Activated B cell treated with CpG ODN at 0.5 μM for 24 hours (primary cell): ENCODE data around the gene SGSH. TPM values are rescaled to one million over a fixed set of nuclear protein-coding genes. Genes with fewer than 3 reads are reported as not detected.

ENCODE experiments used
- ATAC-seq: fragments of 200-7000 bp; cut with Tn5 transposase; one replicate; pipeline ENCODE4 v1.10.0; 2021; ENCODE audit warnings: low read depth, mild to moderate bottlenecking, moderate library complexity
- CTCF ChIA-PET: fragments of 350-600 bp; sonication (Branson Sonifier 250); formaldehyde crosslinking; loops from one replicate; lab custom pipeline; 2021; ENCODE audit warnings: antibody characterized with exemption; lab: Charles Lee
- POLR2A ChIA-PET: fragments of 350-600 bp; sonication (Branson Sonifier 250); formaldehyde crosslinking; loops from one replicate; lab custom pipeline; 2021; ENCODE audit warnings: antibody characterized with exemption; lab: Charles Lee
- DNase-seq: peaks from one replicate; pipeline ENCODE4 v3.0.0; 2022
- H3K27ac Mint-ChIP-seq: one replicate; pipeline ENCODE4 v1.8.0; 2020; ENCODE audit warnings: mixed read lengths
- H3K27me3 Mint-ChIP-seq: one replicate; pipeline ENCODE4 v1.8.0; 2021; ENCODE audit warnings: mixed read lengths
- H3K36me3 Mint-ChIP-seq: one replicate; pipeline ENCODE4 v1.8.0; 2021; ENCODE audit warnings: low read depth, mixed read lengths
- H3K4me1 Mint-ChIP-seq: one replicate; pipeline ENCODE4 v1.8.0; 2021; ENCODE audit warnings: mixed read lengths
- H3K4me3 Mint-ChIP-seq: one replicate; pipeline ENCODE4 v1.8.0; 2020; ENCODE audit warnings: mild to moderate bottlenecking, mixed read lengths
- H3K9me3 Mint-ChIP-seq: one replicate; pipeline ENCODE4 v1.8.0; 2020; ENCODE audit warnings: mixed read lengths
- intact Hi-C: fragments of 100-400 bp; cut with micrococcal nuclease; formaldehyde crosslinking; loops from one replicate; pipeline ENCODE4 v1.15.1; 2024
- total RNA-seq: library from RNA; stranded (reverse); gene quantifications from 2 replicates; pipeline ENCODE4 v1.2.3, GENCODE V29; 2022
- TF ChIP-seq, protein P1 (sequence below): fragments of 200-600 bp; IDR thresholded peaks from one replicate; pipeline ENCODE4 v1.8.0; 2022; ENCODE audit warnings: antibody characterized with exemption, mild to moderate bottlenecking

Gene SGSH
- total RNA-seq, 1 donor from 2014 or later, result 41.3 TPM

DNA sequence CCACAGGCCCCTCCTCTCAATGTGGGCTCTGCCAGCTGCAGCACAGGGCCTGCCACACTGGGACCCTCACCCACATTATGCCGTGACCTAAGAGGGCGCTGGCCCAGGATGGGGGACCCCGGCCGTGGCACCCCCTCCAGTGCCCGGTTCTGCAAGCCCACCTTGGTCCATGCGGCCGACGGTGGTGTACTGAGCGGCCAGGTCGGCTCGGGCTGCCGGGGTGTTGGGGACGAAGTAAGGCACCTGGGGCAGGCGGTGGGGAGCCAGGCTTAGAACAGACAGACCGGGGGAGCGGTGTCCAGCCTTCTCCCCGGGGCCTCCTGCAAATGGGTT is 6.5 kb downstream of the SGSH start:
- Mint-ChIP-seq H3K4me1 (peaks cover 10% of the 10 kb centered on the region), H3K9me3 (no peaks in the 10 kb centered on the region), H3K27me3 (no peaks in the 10 kb centered on the region), H3K27ac (no peak overlapping the region), H3K4me3 (no peak overlapping the region), H3K36me3 (peaks cover 53% of the 10 kb centered on the region)
- ATAC-seq (no peak), DNase-seq (no peak)
- CTCF ChIA-PET, result no interaction called here
- TF ChIP-seq, protein P1, sequence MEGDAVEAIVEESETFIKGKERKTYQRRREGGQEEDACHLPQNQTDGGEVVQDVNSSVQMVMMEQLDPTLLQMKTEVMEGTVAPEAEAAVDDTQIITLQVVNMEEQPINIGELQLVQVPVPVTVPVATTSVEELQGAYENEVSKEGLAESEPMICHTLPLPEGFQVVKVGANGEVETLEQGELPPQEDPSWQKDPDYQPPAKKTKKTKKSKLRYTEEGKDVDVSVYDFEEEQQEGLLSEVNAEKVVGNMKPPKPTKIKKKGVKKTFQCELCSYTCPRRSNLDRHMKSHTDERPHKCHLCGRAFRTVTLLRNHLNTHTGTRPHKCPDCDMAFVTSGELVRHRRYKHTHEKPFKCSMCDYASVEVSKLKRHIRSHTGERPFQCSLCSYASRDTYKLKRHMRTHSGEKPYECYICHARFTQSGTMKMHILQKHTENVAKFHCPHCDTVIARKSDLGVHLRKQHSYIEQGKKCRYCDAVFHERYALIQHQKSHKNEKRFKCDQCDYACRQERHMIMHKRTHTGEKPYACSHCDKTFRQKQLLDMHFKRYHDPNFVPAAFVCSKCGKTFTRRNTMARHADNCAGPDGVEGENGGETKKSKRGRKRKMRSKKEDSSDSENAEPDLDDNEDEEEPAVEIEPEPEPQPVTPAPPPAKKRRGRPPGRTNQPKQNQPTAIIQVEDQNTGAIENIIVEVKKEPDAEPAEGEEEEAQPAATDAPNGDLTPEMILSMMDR, result no peak
- intact Hi-C loops, result no loop called here
- POLR2A ChIA-PET, result no interaction called here

DNA sequence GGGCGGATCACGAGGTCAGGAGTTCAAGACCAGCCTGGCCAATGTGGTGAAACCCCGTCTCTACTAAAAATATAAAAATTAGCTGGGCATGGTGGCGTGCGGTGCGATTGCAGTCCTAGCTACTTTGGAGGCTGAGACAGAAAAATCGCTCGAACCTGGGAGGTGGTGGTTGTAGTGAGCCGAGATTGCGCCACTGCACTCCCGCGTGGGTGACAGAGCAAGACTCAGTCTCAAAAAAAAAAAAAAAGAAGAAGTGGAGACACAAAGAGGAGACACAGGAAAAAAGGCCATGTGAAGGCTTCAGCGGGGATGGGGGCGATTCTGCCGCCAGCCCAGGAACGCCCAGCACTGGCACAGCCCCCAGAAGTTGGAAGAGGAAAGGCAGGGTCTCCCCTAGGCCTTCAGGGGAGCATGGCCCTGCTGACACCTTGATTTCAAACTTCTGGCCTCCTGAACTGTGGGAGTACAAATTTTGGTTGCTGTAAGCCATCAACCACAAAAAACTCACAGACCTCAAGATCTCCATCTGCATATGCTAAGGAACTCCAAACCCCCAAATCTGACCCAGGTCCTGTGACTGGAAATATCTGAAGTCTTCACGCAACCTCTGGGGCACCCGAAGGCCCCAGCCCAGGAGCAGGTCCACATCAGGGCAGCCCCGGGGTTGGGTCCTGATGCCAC is 7.0 kb downstream of the SGSH start:
- peak overlapping the region; percentile 35 for H3K27ac Mint-ChIP-seq
- no peaks in the 10 kb centered on the region for H3K9me3 Mint-ChIP-seq
- peak overlapping the region; percentile 13 for H3K4me3 Mint-ChIP-seq
- intact Hi-C loops, result no loop called here
- POLR2A ChIA-PET, result no interaction called here
- H3K36me3 Mint-ChIP-seq, result peaks cover 53% of the 10 kb centered on the region
- DNase-seq (no peak), ATAC-seq (no peak)
- H3K27me3 Mint-ChIP-seq, result no peaks in the 10 kb centered on the region
- H3K4me1 Mint-ChIP-seq, result peaks cover 8% of the 10 kb centered on the region
- CTCF ChIA-PET, result no interaction called here
- TF ChIP-seq, protein P1, result no peak

DNA sequence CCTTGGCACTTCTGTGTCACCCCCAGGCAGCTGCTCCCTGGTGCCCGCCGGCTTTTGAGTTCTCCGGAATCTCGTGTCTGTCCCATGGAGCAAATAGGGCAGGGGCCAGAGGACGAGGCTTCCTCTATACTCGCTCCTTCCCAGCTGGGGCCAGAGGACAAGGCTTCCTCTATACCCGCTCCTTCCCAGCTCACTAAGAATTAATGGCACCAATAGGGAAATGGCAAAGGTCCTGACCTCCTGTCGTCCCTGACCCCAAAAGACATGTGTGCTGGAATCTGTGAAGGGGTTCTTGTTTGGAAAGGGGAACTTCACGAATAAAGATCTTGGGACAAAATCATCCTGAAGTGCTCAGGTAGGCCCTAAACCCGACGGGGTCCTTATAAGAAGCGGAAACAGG is 7.6 kb downstream of the SGSH start:
- TF ChIP-seq, protein P1, result no peak
- H3K27ac Mint-ChIP-seq, result no peak overlapping the region
- CTCF ChIA-PET, result no interaction called here
- peaks cover 50% of the 10 kb centered on the region for H3K36me3 Mint-ChIP-seq
- no peaks in the 10 kb centered on the region for H3K27me3 Mint-ChIP-seq
- no peak overlapping the region for H3K4me3 Mint-ChIP-seq
- ATAC-seq (no peak), DNase-seq (no peak)
- intact Hi-C loops, result no loop called here
- H3K4me1 Mint-ChIP-seq, result peaks cover 6% of the 10 kb centered on the region
- POLR2A ChIA-PET, result no interaction called here
- H3K9me3 Mint-ChIP-seq, result no peaks in the 10 kb centered on the region

GRCh38 chr17:80212109-80212508 is 8.0 kb downstream of the SGSH start:
- no peaks in the 10 kb centered on the region for H3K27me3 Mint-ChIP-seq
- DNase-seq (no peak), ATAC-seq (no peak)
- no peaks in the 10 kb centered on the region for H3K9me3 Mint-ChIP-seq
- H3K4me1 Mint-ChIP-seq, result peaks cover 6% of the 10 kb centered on the region
- TF ChIP-seq, protein P1, result no peak
- intact Hi-C loops, result no loop called here
- H3K36me3 Mint-ChIP-seq, result peaks cover 46% of the 10 kb centered on the region
- H3K4me3 Mint-ChIP-seq, result no peak overlapping the region
- POLR2A ChIA-PET, result no interaction called here
- CTCF ChIA-PET, result no interaction called here
- no peak overlapping the region for H3K27ac Mint-ChIP-seq

DNA sequence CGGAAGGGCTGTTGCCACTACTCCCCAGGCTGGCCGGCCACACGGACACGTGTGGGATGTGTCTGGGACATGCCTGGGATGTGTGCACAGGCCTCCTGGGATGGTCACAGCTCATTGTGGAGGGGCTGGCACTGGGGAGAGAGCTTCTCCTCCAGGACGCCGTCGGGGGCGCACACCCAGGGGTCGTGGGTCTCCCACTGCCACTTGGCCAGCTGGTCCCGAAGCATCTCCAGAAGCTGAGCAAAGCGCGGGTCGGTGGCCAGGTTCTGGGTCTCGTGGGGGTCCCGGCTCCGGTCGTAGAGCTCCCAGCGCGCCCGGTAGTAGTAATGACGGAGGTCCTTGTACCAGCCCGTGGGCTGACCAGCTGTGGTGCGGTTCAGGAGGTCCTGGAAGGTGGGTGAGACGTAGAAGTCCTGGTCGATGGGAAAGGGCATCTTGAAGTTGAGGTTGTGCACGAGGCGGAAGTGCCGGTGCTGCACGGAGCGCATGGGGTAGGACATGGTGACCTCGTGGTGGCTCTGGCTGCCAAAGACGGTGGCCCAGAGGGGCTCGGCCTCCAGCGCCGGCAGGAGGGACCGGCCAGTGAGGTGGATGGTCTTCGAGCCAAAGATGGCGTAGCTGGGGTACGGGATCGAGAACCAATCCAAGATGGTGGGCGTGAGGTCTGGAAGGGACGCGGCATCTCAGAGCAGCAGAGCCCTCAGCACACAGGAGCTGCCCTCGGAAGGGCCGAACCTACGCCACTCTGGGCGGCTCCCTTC is 9.6 kb downstream of the SGSH start:
- H3K27ac Mint-ChIP-seq, result no peak overlapping the region
- ATAC-seq, result no peak
- DNase-seq, result no peak
- H3K27me3 Mint-ChIP-seq, result no peaks in the 10 kb centered on the region
- ChIA-PET POLR2A (no interaction called here), CTCF (interaction anchor here (1.4 kb wide), 1 partner anchor 15 kb away, joined by 5 read pairs; no protein-coding TSS in a partner anchor)
- TF ChIP-seq, protein P1, result no peak
- H3K4me3 Mint-ChIP-seq, result no peak overlapping the region
- peaks cover 6% of the 10 kb centered on the region for H3K4me1 Mint-ChIP-seq
- no peaks in the 10 kb centered on the region for H3K9me3 Mint-ChIP-seq
- peaks cover 35% of the 10 kb centered on the region for H3K36me3 Mint-ChIP-seq
- intact Hi-C loops, result no loop called here
